ENCODE measurements around the gene CPNE5.
A peak's percentile ranks its signal among the peaks of the same experiment; 100 is the strongest.

The CPNE5 gene

DNA sequence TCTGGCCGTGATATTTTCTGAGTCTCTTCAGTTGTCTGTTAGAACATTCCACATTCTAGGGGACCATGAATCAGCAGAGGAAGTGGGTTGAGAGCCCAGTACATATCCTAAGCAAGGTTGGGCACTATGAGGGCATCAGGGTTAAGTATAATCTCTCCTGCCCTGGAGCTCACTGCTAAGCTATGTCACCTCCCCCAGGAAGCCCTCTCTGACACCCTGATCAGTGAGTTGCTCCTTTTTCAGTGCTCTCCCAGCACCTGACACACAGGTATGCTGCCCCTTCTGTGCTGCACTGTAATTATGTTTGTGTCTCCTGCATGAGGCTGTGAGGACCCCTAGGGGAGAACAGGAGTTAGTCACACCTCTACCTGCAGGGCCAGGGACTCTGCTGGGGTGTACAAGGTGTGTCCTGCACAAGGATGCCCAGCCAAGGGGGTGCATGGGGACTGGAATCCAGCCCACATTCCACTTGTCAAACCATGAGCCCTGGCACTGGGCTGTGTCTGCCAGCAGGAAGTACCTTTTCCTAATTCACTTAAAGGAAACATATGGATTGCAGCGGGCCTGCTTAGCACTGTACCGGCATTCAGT lies 137.7 kb downstream of the CPNE5 start:
- H3K9me3 Mint-ChIP-seq = no peaks in the 10 kb centered on the region
- H3K4me3 Mint-ChIP-seq = no peak overlapping the region
- DNase-seq (ENCODE audit: low spot score) = no peak
- no peaks in the 10 kb centered on the region for H3K36me3 Mint-ChIP-seq (ENCODE audit: low read depth)
- no peak overlapping the region for H3K27ac Mint-ChIP-seq
- H3K4me1 Mint-ChIP-seq (ENCODE audit: low read depth) = peaks cover 11% of the 10 kb centered on the region
- H3K27me3 Mint-ChIP-seq (ENCODE audit: low read depth) = peaks cover 19% of the 10 kb centered on the region

DNA sequence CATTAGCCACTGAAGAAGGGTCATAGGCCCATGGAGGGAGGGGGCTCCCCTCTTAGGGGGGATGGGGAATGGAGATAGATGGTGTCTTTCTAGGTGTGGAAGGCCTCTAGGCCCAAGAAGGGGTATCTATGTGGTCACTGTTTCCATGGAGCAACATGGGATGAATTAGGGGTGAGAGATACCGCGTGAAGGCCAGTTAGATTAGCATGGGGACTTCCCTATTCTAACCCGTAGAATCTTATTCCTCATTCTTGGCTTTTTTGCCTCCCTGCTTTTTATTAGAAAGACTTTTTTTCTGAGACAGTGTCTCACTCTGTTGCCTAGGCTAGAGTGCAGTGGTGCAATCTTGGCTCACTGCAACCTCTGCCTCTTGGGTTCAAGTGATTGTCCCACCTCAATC lies 138.4 kb downstream of the CPNE5 start:
- Mint-ChIP-seq H3K36me3 (ENCODE audit: low read depth) (no peaks in the 10 kb centered on the region), H3K4me1 (ENCODE audit: low read depth) (peaks cover 14% of the 10 kb centered on the region), H3K4me3 (no peak overlapping the region)

GRCh38 chr6:36700071-36700812 lies 139.0 kb downstream of the CPNE5 start:
- DNase-seq (ENCODE audit: low spot score) = no peak
- Mint-ChIP-seq H3K9me3 (no peaks in the 10 kb centered on the region), H3K4me3 (no peak overlapping the region), H3K27me3 (ENCODE audit: low read depth) (peaks cover 14% of the 10 kb centered on the region), H3K4me1 (ENCODE audit: low read depth) (peaks cover 17% of the 10 kb centered on the region), H3K27ac (no peak overlapping the region), H3K36me3 (ENCODE audit: low read depth) (no peaks in the 10 kb centered on the region)

More for the DNA sequence above, 138.4 kb downstream of the CPNE5 start:
- no peak for DNase-seq (ENCODE audit: low spot score)
- Mint-ChIP-seq H3K27me3 (ENCODE audit: low read depth) (peaks cover 19% of the 10 kb centered on the region), H3K9me3 (no peaks in the 10 kb centered on the region), H3K27ac (no peak overlapping the region)

GRCh38 chr6:36699348-36699747 lies 139.9 kb downstream of the CPNE5 start:
- no peak overlapping the region for H3K4me3 Mint-ChIP-seq
- H3K27ac Mint-ChIP-seq = no peak overlapping the region
- H3K27me3 Mint-ChIP-seq (ENCODE audit: low read depth) = peaks cover 14% of the 10 kb centered on the region
- no peaks in the 10 kb centered on the region for H3K36me3 Mint-ChIP-seq (ENCODE audit: low read depth)
- no peaks in the 10 kb centered on the region for H3K9me3 Mint-ChIP-seq
- H3K4me1 Mint-ChIP-seq (ENCODE audit: low read depth) = peaks cover 24% of the 10 kb centered on the region
- DNase-seq (ENCODE audit: low spot score) = no peak

GRCh38 chr6:36698871-36699271 lies 140.4 kb downstream of the CPNE5 start:
- H3K4me1 Mint-ChIP-seq (ENCODE audit: low read depth) = peaks cover 24% of the 10 kb centered on the region
- peaks cover 12% of the 10 kb centered on the region for H3K27me3 Mint-ChIP-seq (ENCODE audit: low read depth)
- no peaks in the 10 kb centered on the region for H3K36me3 Mint-ChIP-seq (ENCODE audit: low read depth)
- no peak overlapping the region for H3K27ac Mint-ChIP-seq
- no peaks in the 10 kb centered on the region for H3K9me3 Mint-ChIP-seq
- DNase-seq (ENCODE audit: low spot score) = no peak
- no peak overlapping the region for H3K4me3 Mint-ChIP-seq

DNA sequence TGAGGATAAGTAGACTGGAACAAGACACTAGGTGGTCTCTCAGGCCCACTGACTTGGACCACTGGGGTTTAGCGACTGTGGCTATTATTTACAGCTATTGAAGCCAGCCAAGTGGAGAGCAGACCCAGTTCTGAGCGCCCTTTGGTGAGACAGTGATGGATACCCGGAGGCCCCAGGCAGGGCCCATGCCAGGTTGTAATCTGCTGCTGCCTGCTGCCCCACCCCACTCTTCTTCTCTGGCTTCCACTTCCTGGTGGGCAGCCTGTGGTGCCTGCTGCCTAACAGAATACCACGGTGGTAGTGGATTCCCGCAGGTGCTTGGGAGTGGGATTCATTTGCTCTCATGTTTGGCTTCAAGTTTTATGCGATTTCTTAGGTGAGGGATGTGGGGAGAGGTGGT lies 141.0 kb downstream of the CPNE5 start:
- DNase-seq (ENCODE audit: low spot score) = no peak

GRCh38 chr6:36697481-36697903 lies 141.8 kb downstream of the CPNE5 start, which contains the start of gene RAB44:
Gene RAB44 (plus strand): TSS chr6:36697826. CDS start chr6:36704236, 6,410 bp downstream.
- Mint-ChIP-seq H3K36me3 (ENCODE audit: low read depth) (no peaks in the 10 kb centered on the region), H3K27ac (no peak within 1 kb of the TSS), H3K4me1 (ENCODE audit: low read depth) (peaks cover 33% of the 10 kb centered on the region), H3K27me3 (ENCODE audit: low read depth) (peaks cover 5% of the 10 kb centered on the region), H3K4me3 (no peak within 1 kb of the TSS), H3K9me3 (no peaks in the 10 kb centered on the region)
- DNase-seq (ENCODE audit: low spot score) = no peak

More for the DNA sequence above, 141.0 kb downstream of the CPNE5 start:
- Mint-ChIP-seq H3K36me3 (ENCODE audit: low read depth) (no peaks in the 10 kb centered on the region), H3K4me1 (ENCODE audit: low read depth) (peaks cover 28% of the 10 kb centered on the region), H3K27ac (no peak overlapping the region), H3K9me3 (no peaks in the 10 kb centered on the region), H3K27me3 (ENCODE audit: low read depth) (peaks cover 6% of the 10 kb centered on the region), H3K4me3 (no peak overlapping the region)

DNA sequence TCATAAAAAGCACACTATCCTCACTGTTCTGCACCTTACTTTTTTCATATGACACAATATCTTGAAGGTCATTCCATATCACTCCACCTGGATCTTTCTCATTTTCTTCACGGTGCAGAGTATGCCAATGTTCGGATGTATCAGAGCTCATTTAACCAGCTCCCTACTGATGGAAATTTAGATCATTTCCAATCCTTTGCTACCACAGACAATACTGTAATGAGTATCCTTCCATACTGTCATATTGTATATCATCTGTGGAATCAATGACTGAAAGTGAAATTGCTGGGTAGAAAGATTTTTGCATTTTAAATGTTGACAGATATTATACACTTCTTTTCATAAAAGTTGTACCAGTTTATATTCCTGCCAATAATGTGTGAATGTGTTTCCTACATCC lies 143.8 kb downstream of the CPNE5 start:
- Mint-ChIP-seq H3K27me3 (ENCODE audit: low read depth) (peaks cover 5% of the 10 kb centered on the region), H3K9me3 (no peaks in the 10 kb centered on the region), H3K4me3 (peak overlapping the region; percentile 10), H3K4me1 (ENCODE audit: low read depth) (peaks cover 48% of the 10 kb centered on the region), H3K27ac (peak overlapping the region; percentile 37), H3K36me3 (ENCODE audit: low read depth) (no peaks in the 10 kb centered on the region)
- DNase-seq (ENCODE audit: low spot score) = no peak

DNA sequence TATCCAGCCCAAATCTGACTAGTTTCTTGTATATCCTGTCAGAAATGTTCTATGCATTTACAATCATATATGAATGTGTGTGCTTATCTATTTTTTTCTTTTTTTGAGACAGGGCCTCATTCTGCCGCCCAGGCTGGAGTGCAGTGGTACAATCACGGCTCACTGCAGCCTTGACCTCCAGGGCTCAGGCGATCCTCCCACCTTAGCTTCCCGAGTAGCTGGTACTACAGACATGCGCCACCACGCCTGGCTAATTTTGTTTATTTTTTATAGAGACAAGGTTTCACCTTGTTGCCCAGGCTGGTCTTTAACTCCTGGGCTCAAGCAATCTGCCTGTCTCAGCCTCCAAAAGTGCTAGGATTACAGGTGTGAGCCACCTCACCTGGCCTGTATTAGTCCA lies 144.6 kb downstream of the CPNE5 start:
- Mint-ChIP-seq H3K27me3 (ENCODE audit: low read depth) (peaks cover 5% of the 10 kb centered on the region), H3K4me1 (ENCODE audit: low read depth) (peaks cover 51% of the 10 kb centered on the region), H3K27ac (peak overlapping the region; percentile 21), H3K9me3 (no peaks in the 10 kb centered on the region), H3K4me3 (no peak overlapping the region), H3K36me3 (ENCODE audit: low read depth) (no peaks in the 10 kb centered on the region)
- no peak for DNase-seq (ENCODE audit: low spot score)

DNA sequence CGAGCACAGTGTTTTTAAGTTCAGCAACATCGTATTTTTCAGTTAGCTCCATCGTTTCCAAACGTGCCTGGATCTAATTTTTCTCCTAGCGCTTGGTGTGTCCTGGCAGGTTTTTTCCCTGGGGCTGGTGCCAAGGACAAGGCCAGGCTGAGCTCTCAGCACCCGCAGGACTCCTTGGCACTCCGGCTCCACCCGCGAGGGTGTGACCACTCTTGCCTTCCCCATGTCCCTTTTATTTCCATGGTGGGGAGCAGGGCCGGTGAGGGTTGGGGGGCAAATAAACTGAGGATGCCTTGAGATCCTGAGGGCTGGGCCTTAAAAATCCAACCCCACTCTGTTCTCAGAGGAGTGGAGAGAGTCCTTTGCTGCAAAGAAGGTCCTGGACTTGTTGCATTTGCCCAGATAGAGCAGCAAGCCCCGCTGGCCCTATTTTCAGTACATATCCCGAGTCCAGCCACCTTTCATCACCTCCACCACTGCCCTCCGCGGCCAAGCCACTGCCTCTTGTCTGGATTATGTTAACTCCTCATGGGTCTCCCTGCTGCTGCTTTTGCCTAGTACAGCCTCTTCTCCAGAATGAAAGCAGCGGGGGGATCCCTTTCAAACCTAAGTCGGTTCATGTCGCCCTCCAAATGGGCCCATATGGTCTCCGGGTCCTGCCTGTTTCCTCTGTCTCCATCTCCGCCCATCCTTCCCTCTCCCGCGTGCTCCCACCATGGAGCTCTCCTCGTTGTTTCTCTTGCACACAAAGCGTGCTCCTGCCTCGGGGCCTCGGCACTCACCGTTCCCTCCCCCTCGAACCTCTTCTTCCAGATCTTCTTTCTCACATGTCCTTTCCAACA lies 146.2 kb downstream of the CPNE5 start:
- no peaks in the 10 kb centered on the region for H3K9me3 Mint-ChIP-seq
- H3K4me3 Mint-ChIP-seq = peak overlapping the region; percentile 59
- no peak for DNase-seq (ENCODE audit: low spot score)
- H3K36me3 Mint-ChIP-seq (ENCODE audit: low read depth) = no peaks in the 10 kb centered on the region
- H3K27ac Mint-ChIP-seq = peak overlapping the region; percentile 35
- peaks cover 51% of the 10 kb centered on the region for H3K4me1 Mint-ChIP-seq (ENCODE audit: low read depth)
- peaks cover 5% of the 10 kb centered on the region for H3K27me3 Mint-ChIP-seq (ENCODE audit: low read depth)

- H3K4me1 Mint-ChIP-seq (ENCODE audit: low read depth) = peaks cover 50% of the 10 kb centered on the region
- H3K27ac Mint-ChIP-seq = peak overlapping the region; percentile 76
- H3K27me3 Mint-ChIP-seq (ENCODE audit: low read depth) = peaks cover 5% of the 10 kb centered on the region
- no peak for DNase-seq (ENCODE audit: low spot score)
- peaks cover 6% of the 10 kb centered on the region for H3K36me3 Mint-ChIP-seq (ENCODE audit: low read depth)
- peak overlapping the region; percentile 59 for H3K4me3 Mint-ChIP-seq
- no peaks in the 10 kb centered on the region for H3K9me3 Mint-ChIP-seq
Observed at GRCh38 chr6:36692220-36692619, 147.0 kb downstream of the CPNE5 start.

GRCh38 chr6:36691612-36692011 lies 147.6 kb downstream of the CPNE5 start:
- H3K27ac Mint-ChIP-seq = peak overlapping the region; percentile 76
- no peak for DNase-seq (ENCODE audit: low spot score)
- peaks cover 45% of the 10 kb centered on the region for H3K4me1 Mint-ChIP-seq (ENCODE audit: low read depth)
- H3K4me3 Mint-ChIP-seq = peak overlapping the region; percentile 16
- no peaks in the 10 kb centered on the region for H3K27me3 Mint-ChIP-seq (ENCODE audit: low read depth)
- H3K36me3 Mint-ChIP-seq (ENCODE audit: low read depth) = peaks cover 10% of the 10 kb centered on the region
- H3K9me3 Mint-ChIP-seq = no peaks in the 10 kb centered on the region

DNA sequence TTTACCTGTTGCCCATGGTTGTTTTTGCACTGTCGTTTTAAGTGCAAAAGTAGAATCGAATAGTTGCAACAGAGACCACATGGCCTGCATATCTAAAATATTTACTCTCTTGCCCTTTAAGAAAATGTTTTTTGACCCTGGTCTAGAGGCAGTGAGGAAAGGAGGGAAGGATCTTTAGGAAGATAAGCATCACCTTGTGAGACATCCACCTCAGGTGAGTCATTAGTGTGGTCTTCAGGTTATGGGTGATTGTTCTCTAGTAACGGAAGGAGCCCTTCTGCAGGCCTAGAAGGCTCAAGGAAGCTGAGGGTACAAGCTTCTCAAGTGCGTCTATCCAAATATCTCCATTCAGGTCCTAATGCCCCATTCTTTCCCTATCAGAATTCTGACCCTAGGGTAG lies 148.2 kb downstream of the CPNE5 start:
- peaks cover 14% of the 10 kb centered on the region for H3K36me3 Mint-ChIP-seq (ENCODE audit: low read depth)
- H3K4me3 Mint-ChIP-seq = no peak overlapping the region
- no peaks in the 10 kb centered on the region for H3K27me3 Mint-ChIP-seq (ENCODE audit: low read depth)
- H3K27ac Mint-ChIP-seq = peak overlapping the region; percentile 76
- H3K4me1 Mint-ChIP-seq (ENCODE audit: low read depth) = peaks cover 43% of the 10 kb centered on the region
- no peak for DNase-seq (ENCODE audit: low spot score)
- H3K9me3 Mint-ChIP-seq = no peaks in the 10 kb centered on the region
